ENCODE results near the gene CYBA.

The CYBA gene

GRCh38 chr16:88595921-88596320 is 54.9 kb downstream of the CYBA start:
- Histone ChIP-seq H3K27ac (replicated peaks) (no peak overlapping the region), H3K4me3 (replicated peaks; ENCODE audit: insufficient read depth, low read length) (no peak overlapping the region), H3K27me3 (ENCODE audit: insufficient read depth, poor library complexity, severe bottlenecking) (no peaks in the 10 kb centered on the region)
- no peak for DNase-seq (ENCODE audit: low read depth in 1 of 2, low spot score in 1 of 2)
- TF ChIP-seq POLR2AphosphoS5 (IDR thresholded peaks at IDR 0.05; ENCODE audit: low read depth) (no peak), SPI1 (IDR thresholded peaks at IDR 0.05; ENCODE audit: borderline replicate concordance, low read depth) (no peak), GABPA (IDR thresholded peaks at IDR 0.05; ENCODE audit: low read depth) (no peak), REST (IDR thresholded peaks at IDR 0.05; ENCODE audit: insufficient replicate concordance, low read depth) (no peak), CTCF (IDR thresholded peaks at IDR 0.05; ENCODE audit: insufficient read depth, low read length) (no peak)

DNA sequence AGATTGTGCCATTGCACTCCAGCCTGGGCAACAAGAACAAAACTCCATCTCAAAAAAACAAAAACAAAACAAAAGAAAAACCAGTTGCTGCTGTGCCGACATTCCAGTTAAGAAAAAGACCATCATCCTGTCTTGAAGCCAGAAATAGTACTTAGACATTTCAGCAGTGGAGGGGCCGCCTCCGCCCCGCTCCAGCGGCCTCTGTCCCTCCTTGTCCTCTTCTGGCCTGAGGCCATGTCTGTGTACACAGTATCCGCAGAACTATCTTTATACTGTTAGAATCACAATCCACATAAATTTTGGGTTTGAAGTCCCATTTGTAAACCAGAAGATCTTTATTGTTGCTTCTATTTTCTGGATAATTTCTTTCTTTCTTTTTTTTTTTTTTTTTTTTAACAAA is 55.8 kb downstream of the CYBA start:
- no peak for DNase-seq (ENCODE audit: low read depth in 1 of 2, low spot score in 1 of 2)
- no peak overlapping the region for H3K27ac ChIP-seq (replicated peaks)
- TF ChIP-seq POLR2AphosphoS5 (IDR thresholded peaks at IDR 0.05; ENCODE audit: low read depth) (no peak), SPI1 (IDR thresholded peaks at IDR 0.05; ENCODE audit: borderline replicate concordance, low read depth) (no peak), GABPA (IDR thresholded peaks at IDR 0.05; ENCODE audit: low read depth) (no peak), REST (IDR thresholded peaks at IDR 0.05; ENCODE audit: insufficient replicate concordance, low read depth) (no peak), CTCF (IDR thresholded peaks at IDR 0.05; ENCODE audit: insufficient read depth, low read length) (no peak)
- H3K27me3 ChIP-seq (ENCODE audit: insufficient read depth, poor library complexity, severe bottlenecking): no peaks in the 10 kb centered on the region
- no peak overlapping the region for H3K4me3 ChIP-seq (replicated peaks; ENCODE audit: insufficient read depth, low read length)

- DNase-seq (ENCODE audit: low read depth in 1 of 2, low spot score in 1 of 2): no peak
- H3K27me3 ChIP-seq (ENCODE audit: insufficient read depth, poor library complexity, severe bottlenecking): no peaks in the 10 kb centered on the region
- TF ChIP-seq POLR2AphosphoS5 (IDR thresholded peaks at IDR 0.05; ENCODE audit: low read depth): no peak
- TF ChIP-seq GABPA (IDR thresholded peaks at IDR 0.05; ENCODE audit: low read depth): no peak
- no peak for TF ChIP-seq CTCF (IDR thresholded peaks at IDR 0.05; ENCODE audit: insufficient read depth, low read length)
- TF ChIP-seq SPI1 (IDR thresholded peaks at IDR 0.05; ENCODE audit: borderline replicate concordance, low read depth): no peak
- TF ChIP-seq REST (IDR thresholded peaks at IDR 0.05; ENCODE audit: insufficient replicate concordance, low read depth): no peak
- H3K27ac ChIP-seq (replicated peaks): no peak overlapping the region
- H3K4me3 ChIP-seq (replicated peaks; ENCODE audit: insufficient read depth, low read length): no peak overlapping the region
Observed at GRCh38 chr16:88593910-88594309, 56.9 kb downstream of the CYBA start.

All from HL-60 (cell line).